ENCODE results near the gene CPTP.

Gene CPTP

DNA sequence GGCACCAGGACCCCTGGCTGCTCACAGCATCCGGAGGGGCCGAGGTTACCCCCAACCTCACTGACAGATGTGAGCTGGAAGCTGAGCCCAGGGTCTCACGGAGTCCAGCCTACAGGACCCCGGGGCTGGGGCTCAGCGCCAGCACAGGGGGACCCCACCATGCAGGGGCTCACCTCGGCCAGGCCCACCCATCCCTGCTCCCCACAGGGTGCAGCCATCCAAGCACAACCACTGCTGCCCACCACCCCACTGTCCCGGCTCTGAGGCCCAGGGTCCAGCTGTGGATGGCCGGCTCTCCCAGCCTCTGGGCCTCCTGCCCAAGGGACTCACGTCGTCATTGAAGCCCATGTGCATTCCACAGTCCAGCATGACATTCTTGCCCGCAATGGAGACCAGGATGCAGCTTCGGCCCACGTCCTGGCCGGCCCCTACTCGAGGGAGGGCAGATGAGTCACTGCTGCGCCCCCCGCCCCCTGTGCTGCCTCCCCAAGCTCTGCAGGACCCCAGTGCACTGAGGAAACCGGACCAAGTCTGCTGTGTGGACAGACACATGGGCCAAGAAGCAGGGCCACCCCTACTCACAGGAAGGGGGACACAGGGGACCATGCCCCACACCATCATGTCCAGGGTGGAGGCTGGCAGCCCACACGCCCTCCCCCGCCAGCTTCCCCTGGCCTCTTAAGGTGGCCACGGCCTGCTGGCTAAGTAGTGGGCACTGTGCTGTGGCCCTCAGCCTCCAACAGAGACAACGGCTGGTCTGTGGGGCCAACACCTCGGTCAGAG, 3.7 kb upstream of the CPTP start:
- Histone ChIP-seq H3K9ac (ENCODE audit: low read depth in 1 of 2, low read length in 2 of 2) (no peak overlapping the region), H3K9me3 (ENCODE audit: control insufficient read depth in 2 of 2, low read length in 2 of 2) (no peaks in the 10 kb centered on the region), H3K27ac (ENCODE audit: low read depth in 2 of 2, low read length in 2 of 2) (no peak overlapping the region), H3K4me3 (ENCODE audit: low read length in 2 of 2) (no peak overlapping the region), H3K27me3 (ENCODE audit: control insufficient read depth in 2 of 2, insufficient read depth in 2 of 2, low read length in 2 of 2) (no peaks in the 10 kb centered on the region), H3K4me1 (ENCODE audit: control insufficient read depth in 2 of 2, insufficient read depth in 2 of 2, low read length in 2 of 2) (peaks cover 12 to 24% of the 10 kb centered on the region in 2 donors), H3K36me3 (ENCODE audit: control insufficient read depth in 2 of 2, insufficient read depth in 2 of 2, low read length in 2 of 2) (peaks cover 2 to 19% of the 10 kb centered on the region in 2 donors)

DNA sequence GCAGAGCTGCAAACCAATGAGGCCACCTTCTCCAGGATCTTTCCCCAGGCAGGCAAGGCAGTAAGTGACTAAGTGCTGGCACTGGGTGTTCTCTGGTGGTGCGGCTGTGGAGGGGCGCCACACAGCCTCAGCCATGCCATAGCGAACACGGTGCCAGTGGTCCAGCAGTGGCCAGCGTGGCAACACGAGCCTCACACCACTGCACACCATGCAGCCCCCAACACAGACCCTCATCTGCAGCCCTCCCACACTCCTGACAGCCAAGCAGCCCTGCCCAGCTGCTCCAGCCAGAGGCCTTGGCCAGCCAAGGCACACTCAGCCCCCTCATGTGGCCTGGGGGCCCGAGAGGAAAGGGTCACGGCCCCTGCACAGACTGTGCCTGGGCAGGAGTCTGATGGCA, 3.1 kb upstream of the CPTP start:
- no peaks in the 10 kb centered on the region for H3K27me3 ChIP-seq (ENCODE audit: control insufficient read depth in 2 of 2, insufficient read depth in 2 of 2, low read length in 2 of 2)
- H3K9me3 ChIP-seq (ENCODE audit: control insufficient read depth in 2 of 2, low read length in 2 of 2) = no peaks in the 10 kb centered on the region
- H3K27ac ChIP-seq (ENCODE audit: low read depth in 2 of 2, low read length in 2 of 2) = no peak overlapping the region
- no peak overlapping the region for H3K4me3 ChIP-seq (ENCODE audit: low read length in 2 of 2)
- peaks cover 2 to 19% of the 10 kb centered on the region in 2 donors for H3K36me3 ChIP-seq (ENCODE audit: control insufficient read depth in 2 of 2, insufficient read depth in 2 of 2, low read length in 2 of 2)
- no peak overlapping the region for H3K9ac ChIP-seq (ENCODE audit: low read depth in 1 of 2, low read length in 2 of 2)
- peaks cover 18 to 29% of the 10 kb centered on the region in 2 donors for H3K4me1 ChIP-seq (ENCODE audit: control insufficient read depth in 2 of 2, insufficient read depth in 2 of 2, low read length in 2 of 2)

DNA sequence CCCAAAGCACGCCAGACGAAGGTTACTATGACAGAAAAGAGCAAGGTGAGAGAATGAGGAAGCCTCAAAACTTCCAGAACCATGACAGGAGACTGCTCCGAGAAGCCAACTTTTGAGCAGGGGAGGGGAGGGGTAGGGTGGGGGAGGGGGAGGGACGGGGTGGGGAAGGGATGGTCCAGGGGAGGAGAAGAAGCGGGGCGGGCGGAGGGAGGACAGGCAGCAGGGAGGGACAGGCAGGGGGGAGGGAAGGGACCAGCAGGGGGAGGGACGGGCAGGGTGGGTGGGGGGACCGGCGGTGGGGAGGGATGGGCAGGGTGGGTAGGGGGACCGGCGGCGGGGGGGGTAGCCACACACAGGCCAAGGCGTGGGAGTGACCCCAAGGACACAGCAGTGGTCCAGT, 2.2 kb upstream of the CPTP start:
- H3K9ac ChIP-seq (ENCODE audit: low read depth in 1 of 2, low read length in 2 of 2) = no peak overlapping the region
- H3K4me3 ChIP-seq (ENCODE audit: low read length in 2 of 2) = no peak overlapping the region
- H3K27me3 ChIP-seq (ENCODE audit: control insufficient read depth in 2 of 2, insufficient read depth in 2 of 2, low read length in 2 of 2) = no peaks in the 10 kb centered on the region
- H3K9me3 ChIP-seq (ENCODE audit: control insufficient read depth in 2 of 2, low read length in 2 of 2) = no peaks in the 10 kb centered on the region
- H3K4me1 ChIP-seq (ENCODE audit: control insufficient read depth in 2 of 2, insufficient read depth in 2 of 2, low read length in 2 of 2) = peaks cover 20 to 29% of the 10 kb centered on the region in 2 donors
- no peak overlapping the region for H3K27ac ChIP-seq (ENCODE audit: low read depth in 2 of 2, low read length in 2 of 2)
- H3K36me3 ChIP-seq (ENCODE audit: control insufficient read depth in 2 of 2, insufficient read depth in 2 of 2, low read length in 2 of 2) = peaks cover 7 to 18% of the 10 kb centered on the region in 2 donors

DNA sequence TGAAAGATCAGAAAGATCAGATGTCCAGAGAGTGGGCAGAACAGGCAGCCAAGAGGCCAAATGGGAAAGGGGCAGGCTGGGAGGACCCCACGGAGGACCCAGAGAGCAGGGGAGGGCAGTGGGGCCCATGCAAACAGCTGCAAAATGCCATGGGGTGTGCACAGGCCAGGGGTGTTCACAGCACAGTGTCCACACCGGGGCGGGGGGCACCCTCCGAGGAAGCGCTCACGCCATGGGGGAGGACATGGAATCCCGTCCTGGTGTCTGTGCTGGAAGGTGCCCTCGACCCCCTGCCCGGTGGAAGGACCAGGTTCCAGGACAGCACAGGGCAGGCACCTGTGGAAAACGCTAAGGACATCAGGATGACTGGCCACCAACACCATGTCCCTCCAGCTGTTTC, 1.6 kb upstream of the CPTP start:
- Histone ChIP-seq H3K4me3 (ENCODE audit: low read length in 2 of 2) (no peak overlapping the region), H3K9me3 (ENCODE audit: control insufficient read depth in 2 of 2, low read length in 2 of 2) (no peaks in the 10 kb centered on the region), H3K9ac (ENCODE audit: low read depth in 1 of 2, low read length in 2 of 2) (no peak overlapping the region), H3K36me3 (ENCODE audit: control insufficient read depth in 2 of 2, insufficient read depth in 2 of 2, low read length in 2 of 2) (peaks cover 12 to 15% of the 10 kb centered on the region in 2 donors), H3K4me1 (ENCODE audit: control insufficient read depth in 2 of 2, insufficient read depth in 2 of 2, low read length in 2 of 2) (peaks cover 20 to 27% of the 10 kb centered on the region in 2 donors), H3K27ac (ENCODE audit: low read depth in 2 of 2, low read length in 2 of 2) (no peak overlapping the region), H3K27me3 (ENCODE audit: control insufficient read depth in 2 of 2, insufficient read depth in 2 of 2, low read length in 2 of 2) (no peaks in the 10 kb centered on the region)

DNA sequence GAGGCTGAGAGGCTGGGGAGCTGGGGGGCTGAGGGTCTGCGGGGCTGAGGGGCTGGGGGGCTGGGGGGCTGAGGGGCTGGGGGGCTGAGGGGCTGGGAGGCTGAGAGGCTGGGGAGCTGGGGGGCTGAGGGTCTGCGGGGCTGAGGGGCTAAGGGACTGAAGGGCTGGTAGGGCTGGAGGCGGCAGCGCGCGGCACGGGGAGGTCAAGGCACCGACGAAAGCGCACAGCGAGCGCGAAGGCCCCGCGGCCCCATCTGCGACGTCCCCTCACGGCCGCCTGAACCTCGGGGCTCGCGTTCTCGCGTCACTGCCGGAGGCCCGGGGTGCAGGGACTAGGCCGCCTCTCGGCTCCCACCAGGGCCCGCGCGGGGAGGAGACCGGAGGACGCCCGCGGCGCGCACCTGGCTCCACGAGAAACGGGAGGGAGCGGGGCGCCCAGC, 498 bp upstream of the CPTP start:
- Histone ChIP-seq H3K4me1 (ENCODE audit: control insufficient read depth in 2 of 2, insufficient read depth in 2 of 2, low read length in 2 of 2) (peaks cover 20 to 25% of the 10 kb centered on the region in 2 donors), H3K27me3 (ENCODE audit: control insufficient read depth in 2 of 2, insufficient read depth in 2 of 2, low read length in 2 of 2) (no peaks in the 10 kb centered on the region), H3K9me3 (ENCODE audit: control insufficient read depth in 2 of 2, low read length in 2 of 2) (no peaks in the 10 kb centered on the region), H3K9ac (ENCODE audit: low read depth in 1 of 2, low read length in 2 of 2) (peak overlapping the region; percentile 75 to 90), H3K27ac (ENCODE audit: low read depth in 2 of 2, low read length in 2 of 2) (peak overlapping the region; percentile 65 to 71), H3K4me3 (ENCODE audit: low read length in 2 of 2) (peak overlapping the region; percentile 76 to 84), H3K36me3 (ENCODE audit: control insufficient read depth in 2 of 2, insufficient read depth in 2 of 2, low read length in 2 of 2) (peaks cover 12% of the 10 kb centered on the region in 2 donors)

DNA sequence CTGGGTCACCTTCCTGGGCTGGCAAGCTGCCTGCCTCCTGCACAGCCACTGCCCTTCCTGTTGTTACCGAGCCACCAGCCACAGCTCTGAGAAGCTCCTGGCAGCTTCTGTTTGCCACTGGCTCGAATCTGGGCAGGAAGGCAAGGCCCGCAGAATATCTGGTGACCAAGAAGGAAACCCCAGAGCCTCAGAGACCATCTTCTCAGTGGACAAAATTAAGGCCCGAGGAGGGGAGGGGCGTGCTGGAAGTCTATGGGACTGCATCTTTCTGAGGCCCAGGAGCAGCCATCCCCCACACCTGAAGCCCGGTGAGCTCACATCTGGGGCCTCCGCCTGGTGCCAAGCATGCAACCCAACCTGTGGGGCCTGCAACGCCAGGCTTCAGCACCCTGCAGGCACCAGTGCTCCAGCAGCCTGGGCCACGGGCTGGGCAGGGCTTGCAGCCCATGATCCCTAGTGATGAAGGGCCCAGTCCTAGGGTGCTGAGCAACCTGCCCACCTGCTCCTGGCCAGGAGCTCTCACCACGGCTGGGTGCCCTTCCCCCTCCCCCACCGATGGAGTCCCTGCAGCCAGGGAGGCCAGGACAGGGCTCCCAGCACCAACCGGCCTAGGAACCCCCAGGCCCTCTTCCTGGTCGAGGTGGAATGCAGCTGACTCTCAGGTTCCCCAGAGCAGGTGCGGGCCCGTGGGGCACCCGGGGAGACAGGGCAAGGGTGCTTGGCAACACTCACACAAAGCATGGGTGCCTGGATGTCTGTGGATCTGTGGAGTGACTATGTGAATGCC, 879 bp downstream of the CPTP start:
- H3K36me3 ChIP-seq (ENCODE audit: control insufficient read depth in 2 of 2, insufficient read depth in 2 of 2, low read length in 2 of 2) = peaks cover 2 to 10% of the 10 kb centered on the region in 2 donors
- H3K4me1 ChIP-seq (ENCODE audit: control insufficient read depth in 2 of 2, insufficient read depth in 2 of 2, low read length in 2 of 2) = peaks cover 20 to 26% of the 10 kb centered on the region in 2 donors
- H3K4me3 ChIP-seq (ENCODE audit: low read length in 2 of 2) = peak overlapping the region; percentile 81 to 93
- H3K27me3 ChIP-seq (ENCODE audit: control insufficient read depth in 2 of 2, insufficient read depth in 2 of 2, low read length in 2 of 2) = no peaks in the 10 kb centered on the region
- H3K27ac ChIP-seq (ENCODE audit: low read depth in 2 of 2, low read length in 2 of 2) = peak overlapping the region; percentile 91 to 93
- peak overlapping the region; percentile 93 to 95 for H3K9ac ChIP-seq (ENCODE audit: low read depth in 1 of 2, low read length in 2 of 2)
- no peaks in the 10 kb centered on the region for H3K9me3 ChIP-seq (ENCODE audit: control insufficient read depth in 2 of 2, low read length in 2 of 2)

DNA sequence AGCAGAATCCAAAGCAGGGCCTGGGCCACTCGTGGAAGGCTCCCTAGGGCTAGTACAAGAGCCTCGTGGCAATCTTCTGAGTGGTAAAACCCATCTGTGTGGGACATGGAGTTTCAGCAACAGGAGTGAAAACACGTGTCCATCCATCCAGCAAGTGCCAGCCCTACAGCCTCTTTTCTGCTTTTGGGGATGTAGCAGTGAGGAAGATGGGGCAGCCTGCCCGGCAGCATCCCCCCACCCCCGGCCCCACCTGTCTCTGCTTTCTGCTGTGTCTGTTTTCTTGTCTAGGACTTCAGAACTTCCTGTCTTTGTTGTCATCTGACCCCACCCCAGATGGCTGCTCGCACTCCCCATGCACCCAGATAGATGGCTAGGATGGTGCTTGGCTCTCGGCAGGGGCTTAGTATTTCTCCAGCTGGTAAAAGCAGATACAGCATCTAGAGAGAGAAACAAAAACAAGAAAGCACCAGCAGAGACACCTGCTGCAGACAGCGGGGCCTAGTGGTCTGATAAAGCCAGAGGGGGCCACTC, 1.5 kb downstream of the CPTP start:
- Histone ChIP-seq H3K36me3 (ENCODE audit: control insufficient read depth in 2 of 2, insufficient read depth in 2 of 2, low read length in 2 of 2) (peaks cover 2 to 10% of the 10 kb centered on the region in 2 donors), H3K9me3 (ENCODE audit: control insufficient read depth in 2 of 2, low read length in 2 of 2) (no peaks in the 10 kb centered on the region), H3K27me3 (ENCODE audit: control insufficient read depth in 2 of 2, insufficient read depth in 2 of 2, low read length in 2 of 2) (no peaks in the 10 kb centered on the region), H3K4me3 (ENCODE audit: low read length in 2 of 2) (peak overlapping the region; percentile 81 to 93), H3K4me1 (ENCODE audit: control insufficient read depth in 2 of 2, insufficient read depth in 2 of 2, low read length in 2 of 2) (peaks cover 22 to 32% of the 10 kb centered on the region in 2 donors), H3K27ac (ENCODE audit: low read depth in 2 of 2, low read length in 2 of 2) (no peak overlapping the region), H3K9ac (ENCODE audit: low read depth in 1 of 2, low read length in 2 of 2) (peak overlapping the region; percentile 93 to 95)

DNA sequence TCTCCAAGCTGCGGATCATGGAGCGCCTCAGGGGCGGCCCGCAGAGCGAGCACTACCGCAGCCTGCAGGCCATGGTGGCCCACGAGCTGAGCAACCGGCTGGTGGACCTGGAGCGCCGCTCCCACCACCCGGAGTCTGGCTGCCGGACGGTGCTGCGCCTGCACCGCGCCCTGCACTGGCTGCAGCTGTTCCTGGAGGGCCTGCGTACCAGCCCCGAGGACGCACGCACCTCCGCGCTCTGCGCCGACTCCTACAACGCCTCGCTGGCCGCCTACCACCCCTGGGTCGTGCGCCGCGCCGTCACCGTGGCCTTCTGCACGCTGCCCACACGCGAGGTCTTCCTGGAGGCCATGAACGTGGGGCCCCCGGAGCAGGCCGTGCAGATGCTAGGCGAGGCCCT, 2.7 kb downstream of the CPTP start:
- Histone ChIP-seq H3K36me3 (ENCODE audit: control insufficient read depth in 2 of 2, insufficient read depth in 2 of 2, low read length in 2 of 2) (peaks cover 2 to 10% of the 10 kb centered on the region in 2 donors), H3K9ac (ENCODE audit: low read depth in 1 of 2, low read length in 2 of 2) (no peak overlapping the region), H3K27ac (ENCODE audit: low read depth in 2 of 2, low read length in 2 of 2) (no peak overlapping the region), H3K4me3 (ENCODE audit: low read length in 2 of 2) (no peak overlapping the region), H3K27me3 (ENCODE audit: control insufficient read depth in 2 of 2, insufficient read depth in 2 of 2, low read length in 2 of 2) (peaks cover 3 to 4% of the 10 kb centered on the region in 2 donors), H3K9me3 (ENCODE audit: control insufficient read depth in 2 of 2, low read length in 2 of 2) (no peaks in the 10 kb centered on the region), H3K4me1 (ENCODE audit: control insufficient read depth in 2 of 2, insufficient read depth in 2 of 2, low read length in 2 of 2) (peaks cover 20 to 33% of the 10 kb centered on the region in 2 donors)

DNA sequence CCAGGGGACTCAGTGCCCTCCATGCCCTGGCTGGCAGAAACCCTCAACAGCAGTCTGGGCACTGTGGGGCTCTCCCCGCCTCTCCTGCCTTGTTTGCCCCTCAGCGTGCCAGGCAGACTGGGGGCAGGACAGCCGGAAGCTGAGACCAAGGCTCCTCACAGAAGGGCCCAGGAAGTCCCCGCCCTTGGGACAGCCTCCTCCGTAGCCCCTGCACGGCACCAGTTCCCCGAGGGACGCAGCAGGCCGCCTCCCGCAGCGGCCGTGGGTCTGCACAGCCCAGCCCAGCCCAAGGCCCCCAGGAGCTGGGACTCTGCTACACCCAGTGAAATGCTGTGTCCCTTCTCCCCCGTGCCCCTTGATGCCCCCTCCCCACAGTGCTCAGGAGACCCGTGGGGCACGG, 3.7 kb downstream of the CPTP start:
- Histone ChIP-seq H3K27me3 (ENCODE audit: control insufficient read depth in 2 of 2, insufficient read depth in 2 of 2, low read length in 2 of 2) (peaks cover 3 to 7% of the 10 kb centered on the region in 2 donors), H3K4me3 (ENCODE audit: low read length in 2 of 2) (no peak overlapping the region), H3K4me1 (ENCODE audit: control insufficient read depth in 2 of 2, insufficient read depth in 2 of 2, low read length in 2 of 2) (peaks cover 25 to 35% of the 10 kb centered on the region in 2 donors), H3K36me3 (ENCODE audit: control insufficient read depth in 2 of 2, insufficient read depth in 2 of 2, low read length in 2 of 2) (peaks cover 2 to 10% of the 10 kb centered on the region in 2 donors), H3K9me3 (ENCODE audit: control insufficient read depth in 2 of 2, low read length in 2 of 2) (no peaks in the 10 kb centered on the region), H3K27ac (ENCODE audit: low read depth in 2 of 2, low read length in 2 of 2) (no peak overlapping the region), H3K9ac (ENCODE audit: low read depth in 1 of 2, low read length in 2 of 2) (no peak overlapping the region)

Data from mucosa of rectum (tissue), 2 donors.